Measurements from ENCODE around the gene CORO6.

GRCh38 chr17:29655323-29655722 is 32.6 kb upstream of the CORO6 start:
- TF ChIP-seq POLR2A (IDR thresholded peaks at IDR 0.05): no peak
- TF ChIP-seq CTCF (IDR thresholded peaks at IDR 0.05): no peak

Measured in transverse colon (tissue), 3 donors.